PC-9 (cell line): ENCODE results near the gene HNRNPC. TPM values are rescaled to one million over a fixed set of nuclear protein-coding genes. Genes with fewer than 3 reads are reported as not detected.
"Not testable (repeated sequence)": the region's sequence is repeated elsewhere in the genome, so short reads cannot be mapped to it uniquely, and the experiment has no call there.

Experiments used
- BruUV-seq: library from RNA; stranded (reverse); fragments of 400-500 nt; replicated peaks from 2 replicates; lab custom pipeline; 2021; lab: Mats Ljungman, UMichigan
- CTCF ChIA-PET: fragments of 300-600 bp; sonication (Branson Sonifier 250); formaldehyde crosslinking; loops from one replicate; lab custom pipeline; 2022; ENCODE audit warnings: antibody characterized with exemption; lab: Charles Lee
- POLR2A ChIA-PET: fragments of 300-600 bp; sonication (Branson Sonifier 250); formaldehyde crosslinking; loops from one replicate; lab custom pipeline; 2022; ENCODE audit warnings: antibody characterized with exemption; ENCODE audit not compliant: unreplicated experiment; lab: Charles Lee
- DNase-seq, 2 experiments: peaks; one replicate each; pipeline versions ENCODE4 v3.0.0 to v3.0.0-alpha.2; 2015 to 2022; ENCODE audit warnings: mixed read lengths in 1 of 2
- H2AFZ ChIP-seq: fragments of 200-600 bp; sonication (generic); 2 replicates; pipeline ENCODE4 v1.8.1; 2017; ENCODE audit warnings: antibody characterized with exemption
- H3F3A ChIP-seq: fragments of 200-600 bp; sonication (generic); 2 replicates; pipeline ENCODE4 v1.8.1; 2017; ENCODE audit warnings: antibody characterized with exemption, mild to moderate bottlenecking, low read depth; ENCODE audit not compliant: insufficient read depth
- H3K27ac ChIP-seq: fragments of 200-600 bp; sonication (generic); 2 replicates; pipeline ENCODE4 v1.6.1; 2016; ENCODE audit warnings: mixed run types
- H3K27me3 ChIP-seq: fragments of 200-600 bp; sonication (generic); 2 replicates; pipeline ENCODE4 v1.6.1; 2016; ENCODE audit warnings: low read depth, mixed run types; ENCODE audit not compliant: insufficient read depth
- H3K36me3 ChIP-seq: fragments of 200-600 bp; sonication (generic); 2 replicates; pipeline ENCODE4 v1.6.1; 2016; ENCODE audit warnings: low read depth, mixed run types
- H3K4me1 ChIP-seq: fragments of 200-600 bp; sonication (generic); replicated peaks from 2 replicates; pipeline ENCODE4 v1.6.1; 2016; ENCODE audit warnings: mixed run types; ENCODE audit not compliant: insufficient read depth
- H3K4me2 ChIP-seq: fragments of 200-600 bp; sonication (generic); 2 replicates; pipeline ENCODE4 v1.6.1; 2017; ENCODE audit warnings: mixed run types
- H3K4me3 ChIP-seq: fragments of 200-600 bp; sonication (generic); 2 replicates; pipeline ENCODE4 v1.6.1; 2016; ENCODE audit warnings: mixed run types
- H3K79me2 ChIP-seq: fragments of 200-600 bp; sonication (generic); 2 replicates; pipeline ENCODE4 v1.6.1; 2017; ENCODE audit warnings: low read depth, mixed run types
- H3K9me2 ChIP-seq: fragments of 200-600 bp; sonication (generic); 2 replicates; pipeline ENCODE4 v1.8.1; 2017; ENCODE audit warnings: mild to moderate bottlenecking; ENCODE audit not compliant: insufficient read depth
- H3K9me3 ChIP-seq: fragments of 200-600 bp; sonication (generic); 2 replicates; pipeline ENCODE4 v1.8.1; 2016; ENCODE audit warnings: low read depth; ENCODE audit not compliant: insufficient read depth
- H4K20me1 ChIP-seq: fragments of 200-600 bp; sonication (generic); 2 replicates; pipeline ENCODE4 v1.8.1; 2017; ENCODE audit not compliant: insufficient read depth
- CTCF ChIP-seq: fragments of 200-600 bp; sonication (generic); conservative IDR thresholded peaks from 2 replicates; pipeline ENCODE4 v1.6.1; 2017; ENCODE audit warnings: mixed run types, antibody characterized with exemption, mild to moderate bottlenecking, moderate library complexity
- EZH2 ChIP-seq: fragments of 200-600 bp; sonication (generic); IDR thresholded peaks from 2 replicates; pipeline ENCODE4 v1.8.0; 2017; ENCODE audit warnings: antibody characterized with exemption, low read depth
- intact Hi-C: fragments of 100-400 bp; cut with micrococcal nuclease; formaldehyde crosslinking; loops from one replicate; pipeline ENCODE4 v1.10.0; 2022; ENCODE audit not compliant: unreplicated experiment
- total RNA-seq: library from RNA; stranded (reverse); gene quantifications from 2 replicates; pipeline ENCODE4 v1.2.3, GENCODE V29; 2021

HNRNPC gene
- total RNA-seq, 1 experiment from 2014 or later: 550 TPM

GRCh38 chr14:21171128-21171527, 98.1 kb downstream of the HNRNPC start:
- intact Hi-C loops: no loop called here
- CTCF ChIA-PET: no interaction called here
- Histone ChIP-seq H3F3A (no peaks in the 10 kb centered on the region), H3K4me3 (no peak overlapping the region), H3K27ac (no peak overlapping the region), H3K4me1 (no peaks in the 10 kb centered on the region), H3K36me3 (no peaks in the 10 kb centered on the region), H3K79me2 (no peaks in the 10 kb centered on the region), H3K4me2 (no peak overlapping the region), H2AFZ (no peak overlapping the region), H3K9me2 (no peaks in the 10 kb centered on the region), H3K9me3 (no peaks in the 10 kb centered on the region), H3K27me3 (peaks cover 6% of the 10 kb centered on the region; the same call in 1 of the 2 replicates), H4K20me1 (no peaks in the 10 kb centered on the region)
- BruUV-seq: no TSS peak
- TF ChIP-seq CTCF (no peak), EZH2 (no peak)
- DNase-seq: no peak
- POLR2A ChIA-PET: no interaction called here

- no TSS peak for BruUV-seq
- Histone ChIP-seq H3K79me2 (no peaks in the 10 kb centered on the region), H3K27ac (no peak overlapping the region), H2AFZ (no peak overlapping the region), H3K36me3 (no peaks in the 10 kb centered on the region), H3K4me2 (no peak overlapping the region), H3F3A (no peaks in the 10 kb centered on the region), H3K4me3 (no peak overlapping the region), H3K4me1 (no peaks in the 10 kb centered on the region), H3K9me3 (no peaks in the 10 kb centered on the region), H3K9me2 (no peaks in the 10 kb centered on the region), H4K20me1 (no peaks in the 10 kb centered on the region), H3K27me3 (no peaks in the 10 kb centered on the region; the same call in 1 of the 2 replicates)
- TF ChIP-seq EZH2: no peak
- TF ChIP-seq CTCF: no peak
- DNase-seq: no peak
- intact Hi-C loops: no loop called here
- CTCF ChIA-PET: no interaction called here
- POLR2A ChIA-PET: no interaction called here
Measured at GRCh38 chr14:21169573-21169972, 99.7 kb downstream of the HNRNPC start.

- TF ChIP-seq CTCF (no peak), EZH2 (no peak)
- no peaks in the 10 kb centered on the region for H4K20me1 ChIP-seq
- ChIA-PET POLR2A (no interaction called here), CTCF (no interaction called here)
- H3K4me1 ChIP-seq: no peaks in the 10 kb centered on the region
- H3K36me3 ChIP-seq: no peaks in the 10 kb centered on the region
- H3K9me3 ChIP-seq: no peaks in the 10 kb centered on the region
- no peaks in the 10 kb centered on the region for H3K9me2 ChIP-seq
- H2AFZ ChIP-seq: no peak overlapping the region
- no TSS peak for BruUV-seq
- H3K4me3 ChIP-seq: no peak overlapping the region
- no peak overlapping the region for H3K27ac ChIP-seq
- no peaks in the 10 kb centered on the region for H3K27me3 ChIP-seq
- H3K4me2 ChIP-seq: no peak overlapping the region
- no peak for DNase-seq
- H3K79me2 ChIP-seq: no peaks in the 10 kb centered on the region
- intact Hi-C loops: no loop called here
- H3F3A ChIP-seq: no peaks in the 10 kb centered on the region
Measured at GRCh38 chr14:21168055-21168454, 101.2 kb downstream of the HNRNPC start.

GRCh38 chr14:21165670-21166069, 103.6 kb downstream of the HNRNPC start:
- intact Hi-C loops, H4K20me1 ChIP-seq, H3K4me1 ChIP-seq, H3K27ac ChIP-seq, H3K79me2 ChIP-seq, BruUV-seq, H3K9me2 ChIP-seq, DNase-seq, H3F3A ChIP-seq, H2AFZ ChIP-seq, H3K36me3 ChIP-seq, H3K9me3 ChIP-seq, H3K4me3 ChIP-seq, POLR2A ChIA-PET, H3K4me2 ChIP-seq, H3K27me3 ChIP-seq, CTCF ChIA-PET: not testable (repeated sequence)

- H3F3A ChIP-seq, H3K79me2 ChIP-seq, DNase-seq, H3K27ac ChIP-seq, H3K4me2 ChIP-seq, H4K20me1 ChIP-seq, H3K9me2 ChIP-seq, H3K4me1 ChIP-seq, POLR2A ChIA-PET, H3K9me3 ChIP-seq, H2AFZ ChIP-seq, BruUV-seq, H3K36me3 ChIP-seq, CTCF ChIA-PET, H3K27me3 ChIP-seq, intact Hi-C loops, H3K4me3 ChIP-seq: not testable (repeated sequence)
Measured at GRCh38 chr14:21165002-21165605, 104.1 kb downstream of the HNRNPC start.
